K562 (cell line): ENCODE data around the gene TMEM222. TPM values are rescaled to one million over a fixed set of nuclear protein-coding genes. Genes with fewer than 3 reads are reported as not detected.

Experiments
- GMEB1 ChIP-seq: fragments of 250-450 bp; sonication (Bioruptor Pico); IDR thresholded peaks from 2 replicates; pipeline ENCODE4 v1.4.0; 2020; ENCODE audit warnings: mild to moderate bottlenecking
- GTF2B ChIP-seq: IDR thresholded peaks from 2 replicates; pipeline ENCODE4 v1.6.1; 2011; ENCODE audit not compliant: insufficient read length; ENCODE audit errors: extremely low read depth
- KDM4B ChIP-seq, 2 experiments: fragments of 450-650 bp in 1 of 2; sonication (generic) in 1 of 2; IDR thresholded peaks; 2 replicates each; pipeline ENCODE4 v1.6.1; 2016 to 2017; ENCODE audit warnings: borderline replicate concordance in 2 of 2, antibody characterized with exemption in 1 of 2, low read depth in 1 of 2, mild to moderate bottlenecking in 1 of 2
- MITF ChIP-seq: IDR thresholded peaks from 2 replicates; pipeline ENCODE4 v1.6.1; 2014; ENCODE audit warnings: antibody characterized with exemption
- MTF1 ChIP-seq: fragments of 250-450 bp; sonication (Bioruptor Pico); IDR thresholded peaks from 2 replicates; pipeline ENCODE4 v1.9.0; 2021; ENCODE audit warnings: moderate library complexity, mild to moderate bottlenecking, inconsistent platforms, borderline replicate concordance
- NFIC ChIP-seq: fragments of 450-650 bp; IDR thresholded peaks from 2 replicates; pipeline ENCODE4 v1.6.1; 2017; ENCODE audit warnings: mild to moderate bottlenecking, inconsistent platforms
- NFIX ChIP-seq: fragments of 250-450 bp; sonication (Bioruptor Pico); IDR thresholded peaks from 2 replicates; pipeline ENCODE4 v1.4.0; 2020; ENCODE audit warnings: low read depth, mild to moderate bottlenecking, moderate library complexity
- RUNX1 ChIP-seq: sonication (generic); IDR thresholded peaks from 2 replicates; pipeline ENCODE4 v1.6.1; 2016; ENCODE audit warnings: antibody characterized with exemption, low read depth
- SAFB ChIP-seq: fragments of 200-400 bp; formaldehyde crosslinking; IDR thresholded peaks from 2 replicates; pipeline ENCODE4 v1.6.1; 2017; ENCODE audit warnings: low read depth, low read length, borderline replicate concordance
- SIRT6 ChIP-seq: IDR thresholded peaks from one replicate; pipeline ENCODE4 v1.6.1; 2012; ENCODE audit warnings: low read depth, mild to moderate bottlenecking, control low read depth, inconsistent platforms, low read length, moderate library complexity
- THRA ChIP-seq: fragments of 450-650 bp; IDR thresholded peaks from 2 replicates; pipeline ENCODE4 v1.6.1; 2017; ENCODE audit warnings: mild to moderate bottlenecking, moderate library complexity
- TRIM24 ChIP-seq, 2 experiments: fragments of 450-650 bp; IDR thresholded peaks; 2 replicates each; pipeline ENCODE4 v1.6.1; 2016
- ZBTB1 ChIP-seq: sonication (generic); formaldehyde crosslinking; IDR thresholded peaks from 2 replicates; pipeline ENCODE4 v1.8.1; 2023; ENCODE audit warnings: missing genetic modification reagents, low read depth, mild to moderate bottlenecking, borderline replicate concordance
- ZBTB43 ChIP-seq: sonication (generic); formaldehyde crosslinking; IDR thresholded peaks from 2 replicates; pipeline ENCODE4 v1.8.0; 2023; ENCODE audit warnings: mild to moderate bottlenecking, missing genetic modification reagents
- ZFP36 ChIP-seq: fragments of 150-350 bp; IDR thresholded peaks from 2 replicates; pipeline ENCODE4 v1.6.1; 2018; ENCODE audit warnings: low read length, low read depth; ENCODE audit not compliant: partially characterized antibody
- ZFX ChIP-seq: sonication (generic); formaldehyde crosslinking; IDR thresholded peaks from 2 replicates; pipeline ENCODE4 v1.8.0; 2022; ENCODE audit warnings: mild to moderate bottlenecking, missing genetic modification reagents, moderate library complexity
- ZNF277 ChIP-seq: fragments of 250-450 bp; sonication (Bioruptor Pico); IDR thresholded peaks from 2 replicates; pipeline ENCODE4 v1.8.0; 2022; ENCODE audit warnings: inconsistent platforms, mild to moderate bottlenecking, moderate library complexity, borderline replicate concordance
- ZNF668 ChIP-seq: fragments of 250-450 bp; sonication (Bioruptor Pico); IDR thresholded peaks from 2 replicates; pipeline ENCODE4 v1.8.0; 2022; ENCODE audit warnings: mild to moderate bottlenecking, inconsistent platforms
- ZNF77 ChIP-seq: fragments of 250-450 bp; sonication (Bioruptor Pico); IDR thresholded peaks from 2 replicates; pipeline ENCODE4 v1.5.0; 2020
- polyA plus RNA-seq, 8 experiments: library from polyadenylated mRNA; depleted of rRNA in 4 of 8; stranded (reverse) in 5 of 8; unstranded in 3 of 8; fragments of >200 nt; fragmentation: Nextera tagmentation in 2 of 8; fragmentation: Illumina TruSeq in 1 of 8; extraction: Ambion mirVana in 2 of 8; extraction: Trizol in 1 of 8; gene quantifications; 2 replicates each; pipeline versions ENCODE4 v1.2.1 to v1.2.3, GENCODE V29; 2011 to 2014; ENCODE audit warnings: inconsistent platforms in 1 of 8, missing spikeins in 1 of 8
- total RNA-seq, 7 experiments: library from RNA; depleted of rRNA in 6 of 7; stranded (reverse); fragments of >200 nt in 6 of 7; fragmentation: Illumina TruSeq in 2 of 7; extraction: Trizol in 2 of 7; gene quantifications; 2 replicates each; pipeline versions ENCODE4 v1.2.1 to v1.2.3, GENCODE V29; 2011 to 2021; ENCODE audit warnings: low replicate concordance in 1 of 7

TMEM222 gene
- total and polyA plus RNA-seq, 9 of the 15 experiments (the other 6 are each of a cell fraction or from before 2014, with no cell fraction given), result 6.9 to 48.0 (median 32.8) TPM

- TF ChIP-seq MITF, result no peak
- TF ChIP-seq NFIX, result no peak
- no peak for TF ChIP-seq THRA
- TF ChIP-seq ZBTB1 (CRISPR knock-in tag), result 0 out of 2 replicates have a peak, but pooled peaks have one; percentile 2
- TF ChIP-seq ZFX (CRISPR knock-in tag), result no peak
- TF ChIP-seq GTF2B, result no peak
- TF ChIP-seq TRIM24 (IDR thresholded peaks at IDR 0.05), result no peak
- no peak for TF ChIP-seq RUNX1
- no peak for TF ChIP-seq ZNF277 (CRISPR knock-in tag)
- no peak for TF ChIP-seq NFIC
- TF ChIP-seq ZBTB43 (CRISPR knock-in tag), result peak; percentile 76; the same call in 1 of the 2 replicates
- TF ChIP-seq SAFB, result no peak
- TF ChIP-seq MTF1 (CRISPR knock-in tag), result no peak
- no peak for TF ChIP-seq ZFP36
- no peak for TF ChIP-seq ZNF77
- TF ChIP-seq ZNF668 (CRISPR knock-in tag), result no peak
- TF ChIP-seq KDM4B (IDR thresholded peaks at IDR 0.05; ENCODE audit: borderline replicate concordance in 2 of 2, low read depth in 1 of 2), result no peak
- no peak for TF ChIP-seq GMEB1 (CRISPR knock-in tag)
- TF ChIP-seq SIRT6, result no peak
Measured at GRCh38 chr1:27322569-27323240, 742 bp downstream of the TMEM222 start (continued).
